DMS114 treated with DMSO at 0.1 percent for 48 hours (cell line): ENCODE results near the gene ADAMTSL2.

Source experiments
- DNase-seq: peaks from one replicate; lab custom pipeline; 2025; ENCODE audit not compliant: unreplicated experiment; lab: John Stamatoyannopoulos, UW

ADAMTSL2 gene

GRCh38 chr9:133499132-133499891 is 35.2 kb upstream of the ADAMTSL2 start:
- DNase-seq = no peak

- no peak for DNase-seq
Observed at GRCh38 chr9:133499892-133500270, 34.6 kb upstream of the ADAMTSL2 start.

DNA sequence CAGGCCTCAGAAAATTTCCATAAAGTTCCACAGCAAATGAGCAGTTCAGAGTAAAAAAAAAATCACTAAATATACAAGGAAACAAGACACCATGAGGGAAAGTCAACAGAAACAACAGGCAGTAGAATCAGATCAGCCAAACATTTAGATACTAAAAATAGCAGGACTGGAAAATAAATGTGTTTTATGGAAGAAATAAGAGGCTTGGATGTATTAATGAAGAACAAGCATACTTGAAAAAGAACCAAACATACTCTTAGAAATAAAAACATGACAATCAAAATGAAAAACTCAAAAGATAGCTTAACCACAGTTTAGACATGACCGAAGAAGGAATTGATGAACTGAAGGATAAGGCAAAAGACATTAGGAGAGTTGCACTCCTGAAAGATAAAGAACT is 32.4 kb upstream of the ADAMTSL2 start:
- no peak for DNase-seq

- no peak for DNase-seq
Observed at GRCh38 chr9:133505186-133505830, 29.2 kb upstream of the ADAMTSL2 start.

GRCh38 chr9:133505901-133506652 is 28.4 kb upstream of the ADAMTSL2 start:
- no peak for DNase-seq

DNA sequence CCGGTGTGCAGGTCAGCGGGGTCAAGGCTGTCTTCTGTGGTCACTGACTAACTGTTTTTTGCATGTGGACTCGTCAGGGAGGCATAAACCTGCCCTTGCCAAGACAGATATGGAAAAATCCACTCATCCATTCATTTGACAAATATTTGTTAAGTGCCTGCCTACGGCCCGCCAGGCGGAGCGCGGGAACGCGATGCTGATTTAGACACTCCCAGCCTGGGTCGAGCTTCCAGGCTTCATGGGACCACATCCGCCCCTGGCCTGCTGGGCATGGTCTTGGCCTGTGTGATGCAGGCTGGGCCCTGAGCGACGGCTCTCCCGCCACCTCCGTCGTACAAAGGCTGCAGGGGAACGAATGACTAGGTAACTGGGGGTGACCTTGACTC is 27.9 kb upstream of the ADAMTSL2 start:
- no peak for DNase-seq

GRCh38 chr9:133507246-133507965 is 27.1 kb upstream of the ADAMTSL2 start:
- no peak for DNase-seq

- DNase-seq = no peak
Observed at GRCh38 chr9:133508046-133508445, 26.5 kb upstream of the ADAMTSL2 start.

DNA sequence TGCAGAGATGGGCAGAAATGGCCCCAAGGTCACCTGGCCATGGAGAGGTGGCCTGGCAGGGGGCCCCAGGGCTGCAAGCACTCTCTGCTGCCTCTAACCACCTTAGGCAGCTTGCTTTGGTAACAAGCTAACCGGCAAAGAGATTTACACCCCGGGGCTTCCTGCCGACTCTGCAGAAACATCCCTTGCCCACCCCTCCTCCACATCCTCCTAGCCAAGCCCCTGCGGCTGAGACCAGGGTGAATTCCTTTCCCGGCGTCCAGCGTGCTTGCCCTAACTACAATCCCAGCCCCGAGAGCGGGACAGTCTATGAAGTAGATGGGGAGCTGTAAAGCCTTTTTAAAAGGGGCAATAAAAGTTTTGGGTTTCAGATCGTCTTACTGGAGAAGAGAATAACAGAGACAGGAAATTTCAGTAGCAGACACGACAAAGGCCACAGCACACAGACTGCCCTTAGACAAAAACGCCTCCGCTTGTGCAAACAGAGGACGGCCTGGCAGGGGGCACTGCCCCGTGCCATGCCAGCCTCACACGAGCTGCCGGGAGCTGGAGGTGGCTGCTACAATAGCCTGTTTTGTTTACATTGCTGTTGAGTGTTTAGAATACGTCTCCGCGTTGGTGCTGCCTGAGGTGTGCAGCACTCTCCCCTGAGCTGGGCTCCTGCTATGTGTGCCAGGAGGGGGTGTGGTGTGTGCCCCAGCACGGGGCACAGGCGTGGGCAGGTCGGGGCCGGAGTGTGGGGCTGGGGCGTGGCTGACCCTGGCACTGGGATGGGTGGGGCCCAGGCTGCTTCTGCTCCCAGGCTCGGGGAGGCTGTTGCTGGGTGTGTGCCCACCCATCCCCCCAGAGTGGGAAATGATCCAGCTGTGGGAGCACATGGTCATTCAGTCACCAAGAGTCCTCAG is 25.1 kb upstream of the ADAMTSL2 start:
- DNase-seq = no peak

DNA sequence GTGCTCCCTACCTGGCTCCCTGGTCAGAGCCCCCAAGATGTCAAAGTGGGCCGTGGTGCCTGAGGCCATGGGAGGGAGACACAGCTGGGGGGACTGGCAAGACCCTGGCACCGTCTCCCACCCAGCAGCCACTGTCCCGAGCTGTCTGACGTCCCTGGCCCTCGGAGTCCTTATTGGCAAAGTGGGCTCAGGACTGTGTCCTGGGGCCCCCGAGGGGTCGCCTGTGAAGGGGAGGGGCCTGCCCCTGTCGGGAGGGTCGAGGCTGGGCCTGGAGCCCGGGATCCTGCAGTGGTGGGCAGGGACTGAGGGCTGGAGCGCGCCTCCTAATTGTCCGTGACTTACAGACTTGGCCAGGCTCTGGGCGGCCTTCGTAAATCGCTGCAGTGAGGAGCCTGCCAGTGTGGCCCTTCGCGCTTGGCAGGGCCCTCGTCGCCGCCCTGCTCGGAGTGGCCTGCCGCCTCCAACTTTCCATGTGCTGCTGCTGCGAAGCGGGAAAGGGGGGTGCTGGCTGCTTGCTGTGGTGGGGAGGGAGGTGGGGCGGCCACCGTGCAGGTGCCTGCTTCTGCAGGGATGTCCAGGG is 23.5 kb upstream of the ADAMTSL2 start:
- DNase-seq = no peak

GRCh38 chr9:133511607-133512006 is 22.9 kb upstream of the ADAMTSL2 start:
- DNase-seq = no peak

GRCh38 chr9:133512253-133513213 is 22.0 kb upstream of the ADAMTSL2 start:
- no peak for DNase-seq

DNA sequence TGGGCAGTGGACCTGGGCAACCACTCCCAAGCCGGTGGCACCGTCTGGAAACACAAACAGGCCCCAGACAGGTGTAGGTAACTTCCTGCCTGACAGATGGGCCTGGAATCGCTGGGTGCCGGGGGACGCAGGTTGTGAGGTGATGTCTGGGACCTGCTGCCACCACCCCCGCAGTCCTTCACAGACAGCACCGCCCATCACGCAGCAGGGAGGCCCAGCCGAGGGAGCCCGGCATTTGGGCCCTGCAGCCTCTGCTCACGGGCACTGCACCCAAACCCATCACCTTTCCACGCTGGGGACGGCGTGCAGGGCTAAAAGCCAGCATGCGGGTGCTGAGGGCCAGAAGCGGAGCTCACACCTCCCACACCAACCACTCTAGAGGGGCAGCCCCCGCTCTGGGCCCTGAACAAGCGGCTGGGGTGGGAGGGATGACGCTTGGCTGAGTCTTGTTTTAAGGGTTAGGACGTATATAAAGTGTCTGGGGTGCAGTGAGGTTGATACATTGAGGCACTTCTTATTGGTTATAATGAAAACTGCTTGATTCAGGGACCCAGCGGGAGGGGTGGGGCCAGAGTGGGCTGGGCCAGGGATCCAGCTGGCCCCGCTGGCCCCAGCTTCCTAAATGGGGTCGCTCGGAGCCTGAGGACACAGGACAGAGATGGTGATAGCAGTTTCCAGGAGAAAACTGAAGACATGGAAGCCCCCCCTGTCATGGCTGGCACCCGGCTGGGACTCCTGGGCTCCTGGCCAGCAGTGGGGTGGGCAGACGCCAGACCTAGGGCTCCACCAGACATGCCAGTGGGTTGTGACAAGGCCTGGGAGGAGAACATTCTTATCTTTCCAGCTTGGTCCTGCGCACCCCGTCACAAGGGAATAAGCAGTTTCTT is 21.0 kb upstream of the ADAMTSL2 start:
- DNase-seq = no peak

DNA sequence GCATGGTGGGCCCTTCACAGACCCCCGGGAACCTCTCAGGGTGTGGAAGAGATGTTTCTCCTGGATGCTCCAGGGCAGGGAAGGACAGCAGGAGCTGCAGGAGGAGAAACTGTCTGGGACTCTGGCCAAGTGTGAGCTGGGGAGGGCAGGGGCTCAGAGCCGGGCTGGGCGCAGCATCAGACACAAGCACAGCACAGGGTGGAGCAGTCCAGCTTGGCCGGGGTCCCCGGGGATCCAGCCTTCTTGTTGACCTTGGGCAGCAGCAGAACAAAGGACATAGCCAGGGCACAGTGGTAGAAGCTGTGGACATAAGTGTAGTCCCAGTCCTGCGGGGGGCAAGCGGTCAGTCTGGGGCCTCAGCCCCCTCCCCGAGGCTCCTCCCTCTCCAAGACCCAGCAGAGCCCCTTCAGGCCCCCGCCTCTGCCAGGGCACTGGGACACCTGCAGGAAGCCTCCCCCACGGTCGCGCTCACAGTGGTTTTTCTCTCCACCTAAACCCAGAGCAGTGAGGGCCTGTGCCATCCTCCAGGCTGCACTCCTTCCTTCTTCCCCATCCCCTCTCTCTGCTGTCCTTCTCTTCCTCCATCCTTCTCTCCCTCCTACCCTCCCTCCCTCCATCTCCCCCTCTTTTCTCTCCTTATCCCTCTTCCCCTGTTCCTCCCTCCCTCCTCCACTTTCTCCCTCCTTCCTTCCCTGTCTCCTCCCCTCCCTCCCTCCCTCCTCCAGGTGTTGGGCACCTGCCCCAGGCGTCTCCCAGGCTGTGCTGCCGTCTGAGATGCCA is 19.9 kb upstream of the ADAMTSL2 start:
- no peak for DNase-seq

DNA sequence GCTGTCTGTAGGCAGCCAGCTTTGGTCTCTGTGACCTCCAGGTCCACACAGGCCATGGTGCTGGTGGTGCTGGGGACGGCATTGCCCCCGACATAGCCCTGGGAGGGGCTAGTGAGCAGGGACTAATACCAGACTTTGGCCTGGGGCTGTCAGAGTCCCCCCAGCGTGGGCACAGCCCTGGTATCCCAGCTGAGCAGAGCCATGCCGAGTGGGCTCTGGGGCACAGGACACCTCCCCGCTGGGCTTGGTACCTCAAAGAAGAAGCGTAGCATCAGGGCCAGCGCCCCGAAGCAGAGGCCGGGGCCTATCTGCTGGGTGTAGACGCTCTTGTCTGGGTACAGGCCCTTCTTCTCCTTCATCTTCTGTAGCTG is 19.3 kb upstream of the ADAMTSL2 start:
- DNase-seq = no peak

DNA sequence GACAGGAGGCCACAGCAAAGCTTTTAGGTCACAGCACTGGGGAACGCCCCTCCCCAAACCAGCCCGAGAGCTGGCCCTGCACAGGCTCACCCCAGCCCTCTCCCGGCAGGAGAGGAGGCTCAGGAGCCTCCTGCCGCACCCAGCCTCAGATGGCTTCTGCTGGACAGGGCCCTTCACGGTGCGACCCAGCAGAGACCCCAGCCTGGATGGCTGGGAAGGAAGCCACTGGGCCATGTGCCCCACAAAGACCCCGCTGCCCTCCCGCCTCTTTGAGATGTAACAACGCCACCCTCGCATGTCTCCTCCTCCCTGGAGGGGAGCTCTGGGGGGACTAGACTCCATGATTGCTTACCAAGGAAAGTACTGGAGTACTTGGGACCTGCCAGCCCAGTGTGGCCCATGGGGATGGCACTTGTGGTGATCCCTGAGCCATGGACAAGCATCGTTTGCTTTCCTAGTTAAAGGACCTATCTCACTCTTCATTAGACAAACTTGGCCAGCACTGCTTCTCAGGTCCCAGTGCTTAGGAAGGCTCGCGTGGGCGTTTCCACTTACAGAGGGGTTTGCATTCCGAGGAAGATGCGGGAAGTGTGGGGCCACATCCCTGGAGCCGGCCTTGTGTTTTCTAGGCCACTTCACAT is 18.8 kb upstream of the ADAMTSL2 start:
- DNase-seq = no peak
